ENCODE measurements around the gene SLC12A6. TPM values are rescaled to one million over a fixed set of nuclear protein-coding genes. Genes with fewer than 3 reads are reported as not detected.
"Not testable (repeated sequence)": the region's sequence is repeated elsewhere in the genome, so short reads cannot be mapped to it uniquely, and the experiment has no call there.

SLC12A6 gene
- total RNA-seq, 1 donor from 2014 or later: 25.7 TPM

GRCh38 chr15:34353627-34354026 lies 16.0 kb upstream of the SLC12A6 start:
- Histone ChIP-seq H3K4me1 (no peaks in the 10 kb centered on the region), H3K27me3 (ENCODE audit: low read depth) (no peaks in the 10 kb centered on the region)
- intact Hi-C loops (cut with micrococcal nuclease): no loop called here

GRCh38 chr15:34352996-34353395 lies 15.4 kb upstream of the SLC12A6 start:
- peaks cover 14% of the 10 kb centered on the region for H3K36me3 ChIP-seq
- DNase-seq; H3K9me3 ChIP-seq (replicated peaks); H3K27ac ChIP-seq (replicated peaks); H3K27me3 ChIP-seq (ENCODE audit: low read depth); H3K4me3 ChIP-seq; H3K4me1 ChIP-seq; intact Hi-C loops (cut with micrococcal nuclease): not testable (repeated sequence)

More at GRCh38 chr15:34353627-34354026, 16.0 kb upstream of the SLC12A6 start:
- TF ChIP-seq CTCF (IDR thresholded peaks at IDR 0.05; ENCODE audit: borderline replicate concordance): no peak
- H3K9me3 ChIP-seq (replicated peaks): no peaks in the 10 kb centered on the region
- H3K27ac ChIP-seq (replicated peaks): no peak overlapping the region
- peaks cover 21% of the 10 kb centered on the region for H3K36me3 ChIP-seq
- no peak for DNase-seq
- no peak overlapping the region for H3K4me3 ChIP-seq

GRCh38 chr15:34349769-34350168 lies 12.2 kb upstream of the SLC12A6 start:
- Histone ChIP-seq H3K9me3 (replicated peaks) (no peaks in the 10 kb centered on the region), H3K27me3 (ENCODE audit: low read depth) (no peaks in the 10 kb centered on the region), H3K36me3 (no peaks in the 10 kb centered on the region), H3K4me3 (no peak overlapping the region), H3K27ac (replicated peaks) (no peak overlapping the region), H3K4me1 (no peaks in the 10 kb centered on the region)
- intact Hi-C loops (cut with micrococcal nuclease): no loop called here
- no peak for DNase-seq
- no peak for TF ChIP-seq CTCF (IDR thresholded peaks at IDR 0.05; ENCODE audit: borderline replicate concordance)

- Histone ChIP-seq H3K9me3 (replicated peaks) (no peaks in the 10 kb centered on the region), H3K4me1 (no peaks in the 10 kb centered on the region), H3K36me3 (no peaks in the 10 kb centered on the region), H3K27ac (replicated peaks) (no peak overlapping the region), H3K4me3 (no peak overlapping the region), H3K27me3 (ENCODE audit: low read depth) (no peaks in the 10 kb centered on the region)
- TF ChIP-seq CTCF (IDR thresholded peaks at IDR 0.05; ENCODE audit: borderline replicate concordance): no peak
- intact Hi-C loops (cut with micrococcal nuclease): no loop called here
- DNase-seq: no peak
These were observed 11.2 kb upstream of the SLC12A6 start for GRCh38 chr15:34348735-34349300.

- H3K4me1 ChIP-seq: no peaks in the 10 kb centered on the region
- H3K27me3 ChIP-seq (ENCODE audit: low read depth): no peaks in the 10 kb centered on the region
- H3K27ac ChIP-seq (replicated peaks): no peak overlapping the region
- no peak for DNase-seq
- no peaks in the 10 kb centered on the region for H3K36me3 ChIP-seq
- H3K4me3 ChIP-seq: no peak overlapping the region
- TF ChIP-seq CTCF (IDR thresholded peaks at IDR 0.05; ENCODE audit: borderline replicate concordance): no peak
- no peaks in the 10 kb centered on the region for H3K9me3 ChIP-seq (replicated peaks)
- intact Hi-C loops (cut with micrococcal nuclease): no loop called here
These were observed 10.5 kb upstream of the SLC12A6 start for GRCh38 chr15:34347951-34348638.

Data from left ventricle myocardium inferior (tissue), 1 donor.